ENCODE data around the gene CHST10. TPM values are rescaled to one million over a fixed set of nuclear protein-coding genes. Genes with fewer than 3 reads are reported as not detected.

CHST10 gene
- total RNA-seq, 2 donors from 2014 or later: 17.6 to 18.5 TPM

GRCh38 chr2:100446696-100447095 lies 29.2 kb upstream of the CHST10 start:
- H3K9ac ChIP-seq (ENCODE audit: extremely low read depth, low read length, poor library complexity, severe bottlenecking): no peak overlapping the region
- H3K4me3 ChIP-seq (ENCODE audit: low read length): no peak overlapping the region
- H3K27me3 ChIP-seq (ENCODE audit: control insufficient read depth, insufficient read depth, low read length, poor library complexity, severe bottlenecking): no peaks in the 10 kb centered on the region
- H3K36me3 Mint-ChIP-seq (ENCODE audit: low read depth): no peaks in the 10 kb centered on the region
- peaks cover under 1% of the 10 kb centered on the region for H3K9me3 ChIP-seq (ENCODE audit: control insufficient read depth, low read length)
- peaks cover 16% of the 10 kb centered on the region for H3K9me3 Mint-ChIP-seq
- no peak for DNase-seq
- H3K36me3 ChIP-seq (ENCODE audit: control insufficient read depth, insufficient read depth, low read length): no peaks in the 10 kb centered on the region
- no peak overlapping the region for H3K27ac Mint-ChIP-seq
- H3K27me3 Mint-ChIP-seq (ENCODE audit: insufficient read depth): peaks cover 14% of the 10 kb centered on the region
- TF ChIP-seq CTCF (conservative IDR thresholded peaks at IDR 0.05): no peak
- no peak overlapping the region for H3K27ac ChIP-seq (ENCODE audit: low read depth, low read length)
- 94% methylated on average over 2 of the region's 2 CpGs for WGBS, 2 experiments (ENCODE audit: insufficient coverage in 1 of 2, insufficient read length in 1 of 2)
- peaks cover 3% of the 10 kb centered on the region for H3K4me1 Mint-ChIP-seq
- no peaks in the 10 kb centered on the region for H3K4me1 ChIP-seq (ENCODE audit: control insufficient read depth, insufficient read depth, low read length)
- H3K4me3 Mint-ChIP-seq: no peak overlapping the region

GRCh38 chr2:100437751-100438150 lies 20.3 kb upstream of the CHST10 start:
- Histone ChIP-seq H3K9me3 (ENCODE audit: control insufficient read depth, low read length) (no peaks in the 10 kb centered on the region), H3K27me3 (ENCODE audit: control insufficient read depth, insufficient read depth, low read length, poor library complexity, severe bottlenecking) (no peaks in the 10 kb centered on the region), H3K4me3 (ENCODE audit: low read length) (no peak overlapping the region), H3K27ac (ENCODE audit: low read depth, low read length) (no peak overlapping the region), H3K9ac (ENCODE audit: extremely low read depth, low read length, poor library complexity, severe bottlenecking) (no peak overlapping the region), H3K36me3 (ENCODE audit: control insufficient read depth, insufficient read depth, low read length) (no peaks in the 10 kb centered on the region), H3K4me1 (ENCODE audit: control insufficient read depth, insufficient read depth, low read length) (no peaks in the 10 kb centered on the region)
- no peak for DNase-seq
- Mint-ChIP-seq H3K9me3 (no peaks in the 10 kb centered on the region), H3K27me3 (ENCODE audit: insufficient read depth) (peaks cover 4% of the 10 kb centered on the region), H3K4me1 (no peaks in the 10 kb centered on the region), H3K4me3 (no peak overlapping the region), H3K36me3 (ENCODE audit: low read depth) (no peaks in the 10 kb centered on the region), H3K27ac (no peak overlapping the region)
- 92% methylated on average over 7 to 8 of the region's 8 CpGs for WGBS, 2 experiments (ENCODE audit: insufficient coverage in 1 of 2, insufficient read length in 1 of 2)
- no peak for TF ChIP-seq CTCF (conservative IDR thresholded peaks at IDR 0.05)

- H3K4me1 ChIP-seq (ENCODE audit: control insufficient read depth, insufficient read depth, low read length): no peaks in the 10 kb centered on the region
- H3K9me3 ChIP-seq (ENCODE audit: control insufficient read depth, low read length): peaks cover 5% of the 10 kb centered on the region
- no peak overlapping the region for H3K9ac ChIP-seq (ENCODE audit: extremely low read depth, low read length, poor library complexity, severe bottlenecking)
- WGBS, 2 experiments (ENCODE audit: insufficient coverage in 1 of 2, insufficient read length in 1 of 2): 67 to 76% methylated on average over 1 of the region's 1 CpG
- no peaks in the 10 kb centered on the region for H3K27me3 ChIP-seq (ENCODE audit: control insufficient read depth, insufficient read depth, low read length, poor library complexity, severe bottlenecking)
- Mint-ChIP-seq H3K27ac (no peak overlapping the region), H3K4me3 (no peak overlapping the region), H3K27me3 (ENCODE audit: insufficient read depth) (peaks cover 2% of the 10 kb centered on the region), H3K4me1 (no peaks in the 10 kb centered on the region), H3K36me3 (ENCODE audit: low read depth) (no peaks in the 10 kb centered on the region), H3K9me3 (peaks cover 19% of the 10 kb centered on the region)
- no peak overlapping the region for H3K4me3 ChIP-seq (ENCODE audit: low read length)
- H3K36me3 ChIP-seq (ENCODE audit: control insufficient read depth, insufficient read depth, low read length): no peaks in the 10 kb centered on the region
- no peak for DNase-seq
- H3K27ac ChIP-seq (ENCODE audit: low read depth, low read length): no peak overlapping the region
- no peak for TF ChIP-seq CTCF (conservative IDR thresholded peaks at IDR 0.05)
These were observed 12.3 kb upstream of the CHST10 start for GRCh38 chr2:100429726-100430125.

Data from endodermal cell (in vitro differentiated cells).